ENCODE results near the gene CDK10.

Gene CDK10

DNA sequence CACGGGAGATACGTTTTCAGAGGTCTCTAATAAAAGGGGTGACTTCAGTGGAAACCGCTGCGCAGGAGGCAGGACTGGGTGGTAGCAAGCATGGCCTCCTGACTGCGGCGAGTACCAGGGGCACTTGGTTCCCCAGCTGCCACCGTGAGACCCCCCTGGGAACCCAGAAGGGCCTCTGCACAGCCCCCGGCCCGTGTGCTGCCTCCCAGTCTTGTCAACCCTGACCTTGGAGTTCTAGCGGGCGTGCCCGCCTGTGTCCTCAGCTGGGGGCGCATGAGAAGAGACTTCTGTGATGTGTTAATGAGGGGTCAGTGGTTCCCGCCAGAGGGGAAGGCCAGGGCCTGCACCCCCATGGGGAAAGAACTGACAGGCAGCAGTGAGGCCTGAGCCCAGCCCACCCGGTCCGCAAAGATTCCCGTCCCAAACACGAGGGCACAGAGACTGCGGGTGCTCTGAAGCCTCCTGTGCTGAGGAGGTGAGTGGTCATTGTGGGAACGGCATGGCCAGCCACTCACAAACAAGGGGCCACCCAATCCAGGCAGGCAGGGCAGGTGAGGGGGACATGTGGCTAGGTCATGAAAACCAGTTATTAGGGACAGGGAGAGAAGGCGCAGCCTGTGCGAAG lies 44.2 kb downstream of the CDK10 start:
- TF ChIP-seq, protein P1, sequence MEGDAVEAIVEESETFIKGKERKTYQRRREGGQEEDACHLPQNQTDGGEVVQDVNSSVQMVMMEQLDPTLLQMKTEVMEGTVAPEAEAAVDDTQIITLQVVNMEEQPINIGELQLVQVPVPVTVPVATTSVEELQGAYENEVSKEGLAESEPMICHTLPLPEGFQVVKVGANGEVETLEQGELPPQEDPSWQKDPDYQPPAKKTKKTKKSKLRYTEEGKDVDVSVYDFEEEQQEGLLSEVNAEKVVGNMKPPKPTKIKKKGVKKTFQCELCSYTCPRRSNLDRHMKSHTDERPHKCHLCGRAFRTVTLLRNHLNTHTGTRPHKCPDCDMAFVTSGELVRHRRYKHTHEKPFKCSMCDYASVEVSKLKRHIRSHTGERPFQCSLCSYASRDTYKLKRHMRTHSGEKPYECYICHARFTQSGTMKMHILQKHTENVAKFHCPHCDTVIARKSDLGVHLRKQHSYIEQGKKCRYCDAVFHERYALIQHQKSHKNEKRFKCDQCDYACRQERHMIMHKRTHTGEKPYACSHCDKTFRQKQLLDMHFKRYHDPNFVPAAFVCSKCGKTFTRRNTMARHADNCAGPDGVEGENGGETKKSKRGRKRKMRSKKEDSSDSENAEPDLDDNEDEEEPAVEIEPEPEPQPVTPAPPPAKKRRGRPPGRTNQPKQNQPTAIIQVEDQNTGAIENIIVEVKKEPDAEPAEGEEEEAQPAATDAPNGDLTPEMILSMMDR (IDR thresholded peaks at IDR 0.05; ENCODE audit: low read depth, low read length, missing control alignments) = no peak
- no peak for DNase-seq (ENCODE audit: low read depth)
- no peak overlapping the region for H3K4me3 ChIP-seq (ENCODE audit: low read depth, low read length)

- no peak for DNase-seq (ENCODE audit: low read depth)
- H3K4me3 ChIP-seq (ENCODE audit: low read depth, low read length) = no peak overlapping the region
- TF ChIP-seq, protein P1 (IDR thresholded peaks at IDR 0.05; ENCODE audit: low read depth, low read length, missing control alignments) = no peak
Observed at GRCh38 chr16:89732142-89732917, 45.8 kb downstream of the CDK10 start.

DNA sequence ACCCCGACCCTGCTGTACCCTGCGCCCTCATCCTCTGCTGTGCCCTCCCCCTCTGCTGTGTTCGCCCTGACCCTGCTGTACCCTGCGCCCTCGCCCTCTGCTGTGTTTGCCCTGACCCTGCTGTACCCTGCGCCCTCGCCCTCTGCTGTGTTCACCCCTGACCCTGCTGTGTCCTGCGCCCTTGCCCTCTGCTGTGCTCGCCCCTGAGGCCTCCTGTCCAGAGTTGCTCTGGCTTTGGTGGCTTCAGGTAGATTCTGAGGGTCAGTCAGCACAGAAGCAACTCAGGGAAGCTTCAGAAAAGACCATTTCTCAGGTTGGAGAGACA lies 46.4 kb downstream of the CDK10 start:
- TF ChIP-seq, protein P1 (IDR thresholded peaks at IDR 0.05; ENCODE audit: low read depth, low read length, missing control alignments) = no peak
- H3K4me3 ChIP-seq (ENCODE audit: low read depth, low read length) = no peak overlapping the region
- no peak for DNase-seq (ENCODE audit: low read depth)

GRCh38 chr16:89733322-89733721 lies 46.8 kb downstream of the CDK10 start:
- DNase-seq (ENCODE audit: low read depth) = no peak
- H3K4me3 ChIP-seq (ENCODE audit: low read depth, low read length) = no peak overlapping the region

DNA sequence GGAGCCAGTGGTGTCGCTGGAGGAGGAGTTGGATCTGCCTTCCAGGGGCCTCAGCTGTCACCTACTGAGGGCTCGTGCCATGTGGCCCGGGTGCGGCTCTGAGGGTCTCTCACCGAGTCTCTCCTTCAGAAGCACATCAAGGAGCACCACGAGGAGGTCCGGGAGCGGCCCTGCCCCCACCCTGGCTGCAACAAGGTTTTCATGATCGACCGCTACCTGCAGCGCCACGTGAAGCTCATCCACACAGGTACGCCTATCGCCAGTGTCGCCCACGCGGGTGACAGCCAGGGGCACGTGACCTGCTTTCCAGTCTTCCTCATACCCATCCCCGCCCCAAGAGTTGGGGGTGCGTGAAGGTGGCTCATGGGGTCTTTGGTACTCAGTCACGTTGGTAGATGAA lies 47.3 kb downstream of the CDK10 start:
- TF ChIP-seq, protein P1 (IDR thresholded peaks at IDR 0.05; ENCODE audit: low read depth, low read length, missing control alignments) = no peak
- no peak for DNase-seq (ENCODE audit: low read depth)

More at GRCh38 chr16:89733322-89733721, 46.8 kb downstream of the CDK10 start:
- TF ChIP-seq, protein P1 (IDR thresholded peaks at IDR 0.05; ENCODE audit: low read depth, low read length, missing control alignments) = no peak

DNA sequence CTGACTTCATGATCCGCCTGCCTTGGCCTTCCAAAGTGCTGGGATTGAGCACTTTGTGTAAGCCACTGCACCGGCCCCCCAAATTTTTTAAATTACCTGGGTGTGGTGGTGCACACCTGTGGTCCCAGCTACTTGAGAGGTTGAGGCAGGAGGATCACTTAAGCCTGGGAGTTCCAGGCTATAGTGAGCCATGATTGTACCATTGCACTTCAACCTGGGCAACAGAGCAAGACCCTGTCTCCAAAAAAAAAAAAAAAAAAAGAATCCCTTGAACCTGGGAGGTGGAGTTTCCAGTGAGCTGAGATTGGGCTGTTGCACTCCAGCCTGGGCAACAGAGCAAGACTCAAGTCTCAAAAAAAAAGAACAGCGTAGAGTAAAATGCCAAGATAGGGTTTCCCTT lies 50.1 kb downstream of the CDK10 start:
- no peak for DNase-seq (ENCODE audit: low read depth)
- TF ChIP-seq, protein P1 (IDR thresholded peaks at IDR 0.05; ENCODE audit: low read depth, low read length, missing control alignments) = no peak
- H3K4me3 ChIP-seq (ENCODE audit: low read depth, low read length) = no peak overlapping the region

More for the DNA sequence above, 47.3 kb downstream of the CDK10 start:
- no peak overlapping the region for H3K4me3 ChIP-seq (ENCODE audit: low read depth, low read length)

Measured in GM12864 (cell line).